Prostate gland (tissue), 2 donors: Measurements from ENCODE around the gene ETV6.

Source experiments
- CTCF ChIP-seq, 4 experiments: fragments of 200-600 bp in 2 of 4; fragments of 450-650 bp in 2 of 4; sonication (generic) in 2 of 4; IDR thresholded peaks; 1 replicate in 3 of 4; 2 replicates in 1 of 4; pipeline ENCODE4 v1.5.1; 2016 to 2019; ENCODE audit warnings: antibody characterized with exemption in 4 of 4, mild to moderate bottlenecking in 2 of 4, moderate library complexity in 2 of 4
- POLR2A ChIP-seq: fragments of 450-650 bp; IDR thresholded peaks from one replicate; pipeline ENCODE4 v1.6.1; 2016; ENCODE audit warnings: antibody characterized with exemption, mild to moderate bottlenecking
- POLR2AphosphoS5 ChIP-seq: sonication (generic); formaldehyde crosslinking; IDR thresholded peaks from one replicate; pipeline ENCODE4 v1.6.1; 2017; ENCODE audit warnings: antibody characterized with exemption

DNA sequence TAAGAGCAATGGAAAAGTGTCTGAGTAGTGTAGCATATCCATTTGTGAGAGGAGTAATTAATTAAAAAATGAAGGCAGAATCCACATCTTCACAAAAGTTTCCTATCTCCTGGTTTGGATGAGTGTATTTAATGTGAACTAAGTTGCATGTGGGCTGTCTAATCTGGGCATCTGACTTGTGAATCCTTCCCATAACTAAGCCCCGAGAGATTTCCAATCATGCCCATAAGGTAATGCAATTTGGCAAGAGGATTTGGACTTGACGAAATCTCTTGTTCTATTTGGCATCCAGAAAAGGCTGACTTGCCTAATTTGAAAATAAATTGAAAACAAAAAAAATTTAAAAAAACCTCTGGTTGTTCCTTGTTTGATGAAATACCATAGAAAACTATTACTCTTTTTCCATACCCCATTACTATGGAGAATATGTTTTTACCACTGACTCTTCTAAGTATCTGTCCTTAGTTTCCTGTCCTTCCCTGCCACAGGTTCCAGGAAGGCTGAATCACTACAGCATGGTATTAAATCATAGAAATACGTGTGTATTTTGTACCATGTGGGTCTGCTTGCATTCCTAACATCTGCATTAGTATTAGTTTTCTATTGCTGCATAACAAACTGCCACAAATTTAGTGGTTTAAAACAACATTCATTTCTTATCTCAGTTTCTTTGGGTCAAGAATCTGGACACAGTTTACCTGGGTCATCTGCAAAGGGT lies 48.4 kb downstream of the ETV6 start:
- TF ChIP-seq CTCF (IDR thresholded peaks at IDR 0.05) (no peak), POLR2A (no peak), POLR2AphosphoS5 (no peak)
